ENCODE results near the gene JRKL.

The JRKL gene

DNA sequence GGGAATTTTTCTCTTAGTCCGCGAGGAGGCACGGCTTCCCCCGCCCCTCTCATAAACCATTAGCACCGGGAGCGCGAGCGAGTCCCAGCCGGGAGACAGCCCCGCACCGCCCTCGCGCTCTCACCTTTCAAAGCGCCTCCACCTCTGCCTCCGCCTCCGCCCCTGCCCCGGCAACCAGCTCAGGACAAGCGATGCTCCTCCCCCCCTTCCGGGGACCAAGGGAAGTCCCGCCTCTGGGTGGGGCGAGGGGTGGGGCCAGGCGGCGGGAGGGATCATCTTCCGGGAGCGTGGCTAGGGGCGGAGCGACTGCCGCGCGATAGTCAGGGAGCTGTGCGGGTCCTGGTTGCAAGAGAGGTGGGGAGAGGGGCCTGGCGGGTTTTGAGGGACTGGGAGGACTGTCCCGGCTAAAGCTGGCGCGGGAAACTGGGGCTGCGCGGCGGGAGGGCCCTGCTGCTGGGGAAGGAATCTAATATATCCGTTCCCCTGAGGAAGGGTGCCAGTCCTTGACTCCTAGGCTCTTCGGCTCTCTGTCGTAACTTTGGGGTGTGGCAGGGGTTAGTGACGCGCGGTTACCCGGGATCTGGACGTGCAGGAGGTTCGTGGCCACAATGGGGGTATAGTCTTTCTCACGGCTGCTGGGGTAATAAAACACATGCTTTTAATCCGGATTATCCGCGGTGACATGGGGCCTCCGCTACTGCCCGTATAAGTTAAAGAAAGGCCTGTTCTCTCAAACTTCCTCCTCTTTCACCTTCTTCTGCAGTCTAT is at the start of gene JRKL, which contains the start of gene CCDC82:
JRKL (plus strand) TSS at position 294 of the 768 bp plus-strand sequence. CDS start 637 bp downstream, outside the sequence.
CCDC82 (minus strand) TSS at position 193 of the 768 bp plus-strand sequence. CDS start 5,165 bp downstream, outside the sequence.
- no peaks in the 10 kb centered on the region for H3K9me3 Mint-ChIP-seq
- peaks cover 14 to 17% of the 10 kb centered on the region in 2 donors for H3K36me3 Mint-ChIP-seq
- peaks cover 14 to 41% of the 10 kb centered on the region in 2 donors for H3K4me1 Mint-ChIP-seq
- ATAC-seq (replicated peaks): peak; percentile 96 to 98
- DNase-seq: peak; percentile 96
- peak within 1 kb of the TSS; percentile 87 to 90 for H3K4me3 Mint-ChIP-seq
- H3K27ac Mint-ChIP-seq: peak within 1 kb of the TSS; percentile 95
- H3K27me3 Mint-ChIP-seq: no peaks in the 10 kb centered on the region

GRCh38 chr11:96340555-96340885 is 49.3 kb upstream of the JRKL start:
- H3K9me3 Mint-ChIP-seq: no peaks in the 10 kb centered on the region
- peaks cover 51 to 67% of the 10 kb centered on the region in 2 donors for H3K4me1 Mint-ChIP-seq
- no peaks in the 10 kb centered on the region for H3K27me3 Mint-ChIP-seq
- DNase-seq (no peak), ATAC-seq (replicated peaks) (no peak)
- peak overlapping the region; percentile 98 to 99 for H3K4me3 Mint-ChIP-seq
- H3K27ac Mint-ChIP-seq: peak overlapping the region; percentile 96
- peaks cover 1 to 6% of the 10 kb centered on the region in 2 donors for H3K36me3 Mint-ChIP-seq

DNA sequence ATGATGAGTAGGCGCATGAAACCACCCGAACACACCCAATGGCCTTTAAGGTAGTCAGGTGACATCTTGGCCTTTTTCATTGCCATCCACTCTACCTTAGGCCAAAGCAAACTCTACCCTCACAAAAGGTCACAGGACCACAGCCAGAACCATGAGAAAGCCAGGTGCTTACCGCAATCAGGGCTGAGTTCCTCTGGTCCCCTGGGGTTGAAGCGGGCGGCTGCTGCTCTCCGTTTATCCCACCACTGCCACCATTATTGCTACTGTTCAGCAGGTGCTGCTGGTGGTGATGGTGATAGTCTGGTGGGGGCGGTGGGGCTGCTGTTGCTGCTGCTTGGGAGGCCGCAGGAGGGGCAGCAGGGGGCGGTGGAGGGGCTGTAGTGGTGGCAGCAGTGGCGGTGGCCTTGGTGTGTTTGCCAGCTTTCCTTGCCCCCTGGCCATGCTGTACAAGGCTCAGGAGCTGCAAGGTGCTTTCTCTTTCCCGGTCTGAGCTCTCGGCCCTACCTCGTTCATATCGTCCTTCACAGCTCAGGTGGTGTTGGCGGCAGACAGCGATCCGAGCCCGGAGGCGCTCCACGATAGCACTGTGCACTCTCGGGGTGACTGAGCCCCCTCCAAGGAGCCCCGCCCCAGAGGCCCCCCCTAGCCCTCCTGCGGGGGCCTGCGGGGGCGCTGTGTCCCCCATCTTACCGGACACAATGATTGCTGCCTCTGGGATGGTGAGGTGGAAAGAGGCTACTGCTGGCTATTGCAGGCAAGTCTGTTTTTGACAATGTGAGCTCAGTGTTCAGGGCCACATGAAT is 48.4 kb upstream of the JRKL start:
- Mint-ChIP-seq H3K9me3 (no peaks in the 10 kb centered on the region), H3K4me1 (peaks cover 46 to 58% of the 10 kb centered on the region in 2 donors)
- peak; percentile 64 for DNase-seq

DNA sequence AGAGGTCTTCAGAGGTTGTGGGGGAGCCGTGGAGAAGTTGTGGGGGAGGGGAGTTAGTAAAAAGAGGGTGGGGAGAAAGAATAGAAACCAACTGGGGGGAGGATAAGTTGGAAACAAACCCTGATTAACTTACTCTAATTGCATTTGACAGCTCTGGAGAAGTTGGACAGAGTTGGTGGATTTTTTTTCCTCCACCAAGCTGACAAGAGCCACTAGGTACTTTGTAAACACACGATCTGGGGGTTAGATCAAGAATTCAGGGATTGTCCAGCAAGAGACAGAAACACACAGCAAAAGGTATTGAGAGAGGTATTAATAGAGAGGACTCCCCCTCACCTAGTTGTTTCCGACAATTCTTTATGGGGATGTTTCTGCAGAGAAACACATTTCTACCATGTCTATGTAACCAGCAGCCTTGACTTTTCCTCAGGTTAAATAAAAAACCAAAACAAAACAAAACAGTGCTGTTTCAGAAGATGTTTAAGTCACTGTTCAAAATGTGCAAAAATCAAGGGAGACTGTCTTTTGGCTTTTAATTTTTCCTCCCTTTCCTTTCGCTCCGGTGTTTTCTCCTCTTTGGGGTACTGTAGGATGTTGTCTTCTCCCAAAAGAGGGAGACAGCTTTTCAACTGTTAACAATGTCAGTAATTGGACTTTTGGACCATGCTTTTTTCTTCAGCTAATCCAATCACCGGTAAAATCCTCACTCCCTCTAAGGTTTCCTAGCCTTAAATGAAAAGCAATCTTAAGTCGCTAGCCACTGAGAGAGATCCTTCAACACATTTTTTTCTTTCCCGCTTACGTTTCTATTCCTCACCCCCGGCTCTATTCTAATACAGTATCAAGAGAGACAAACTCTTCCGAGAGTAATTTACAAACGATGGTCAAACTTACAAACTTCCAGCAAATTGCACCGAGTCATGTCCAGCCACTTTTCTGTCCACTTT is 47.5 kb upstream of the JRKL start:
- Mint-ChIP-seq H3K4me3 (peak overlapping the region; percentile 98 to 99), H3K27ac (peak overlapping the region; percentile 96), H3K27me3 (no peaks in the 10 kb centered on the region), H3K9me3 (no peaks in the 10 kb centered on the region), H3K4me1 (peaks cover 44 to 54% of the 10 kb centered on the region in 2 donors), H3K36me3 (peaks cover 1 to 3% of the 10 kb centered on the region in 2 donors)
- DNase-seq: no peak
- no peak for ATAC-seq (replicated peaks)

More for the DNA sequence above, 48.4 kb upstream of the JRKL start:
- peak overlapping the region; percentile 98 to 99 for H3K4me3 Mint-ChIP-seq
- peaks cover 1 to 3% of the 10 kb centered on the region in 2 donors for H3K36me3 Mint-ChIP-seq
- H3K27ac Mint-ChIP-seq: peak overlapping the region; percentile 96
- ATAC-seq (replicated peaks): peak; percentile 36 to 63
- H3K27me3 Mint-ChIP-seq: no peaks in the 10 kb centered on the region

- peak; percentile 82 for ATAC-seq (replicated peaks)
- Mint-ChIP-seq H3K4me3 (peak within 1 kb of the TSS; percentile 98 to 99), H3K9me3 (no peaks in the 10 kb centered on the region), H3K4me1 (peaks cover 36 to 46% of the 10 kb centered on the region in 2 donors), H3K36me3 (peaks cover 1 to 3% of the 10 kb centered on the region in 2 donors), H3K27me3 (no peaks in the 10 kb centered on the region), H3K27ac (peak within 1 kb of the TSS; percentile 96)
- peak; percentile 91 for DNase-seq
Observed at GRCh38 chr11:96342961-96343711, 46.7 kb upstream of the JRKL start, which contains the start of gene MAML2. TSS of gene MAML2 (minus strand) at chr11:96343195. CDS start at chr11:96341895, 1,300 bp downstream.

DNA sequence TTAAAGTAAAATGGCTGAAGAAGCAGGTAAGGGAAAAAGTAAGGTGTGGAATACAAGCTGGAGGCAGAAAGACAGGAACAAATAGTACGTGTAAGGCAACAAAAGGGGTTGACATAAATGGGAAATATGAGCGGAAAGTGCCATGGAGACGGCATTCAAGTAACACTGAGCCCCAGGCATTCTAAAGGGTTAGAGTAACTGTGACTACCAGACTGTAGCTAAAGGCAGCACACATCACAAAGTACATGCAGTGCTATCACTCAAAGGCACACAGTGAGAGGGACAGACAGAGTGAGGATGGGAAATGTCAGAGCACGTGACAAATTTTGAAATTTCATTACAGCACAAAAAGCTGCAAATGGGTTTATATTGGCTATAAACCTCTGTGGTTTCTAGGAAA is 33.0 kb upstream of the JRKL start:
- peaks cover 28 to 49% of the 10 kb centered on the region in 2 donors for H3K36me3 Mint-ChIP-seq
- H3K9me3 Mint-ChIP-seq: no peaks in the 10 kb centered on the region
- ATAC-seq (replicated peaks) (no peak), DNase-seq (no peak)
- H3K27ac Mint-ChIP-seq: no peak overlapping the region
- H3K4me3 Mint-ChIP-seq: no peak overlapping the region
- H3K27me3 Mint-ChIP-seq: no peaks in the 10 kb centered on the region
- peaks cover 0 to 8% of the 10 kb centered on the region in 2 donors for H3K4me1 Mint-ChIP-seq

GRCh38 chr11:96357794-96358193 is 32.0 kb upstream of the JRKL start:
- no peak for DNase-seq
- Mint-ChIP-seq H3K27ac (no peak overlapping the region), H3K27me3 (no peaks in the 10 kb centered on the region), H3K4me1 (peaks cover 0 to 8% of the 10 kb centered on the region in 2 donors), H3K9me3 (no peaks in the 10 kb centered on the region), H3K36me3 (peaks cover 28 to 48% of the 10 kb centered on the region in 2 donors), H3K4me3 (no peak overlapping the region)
- no peak for ATAC-seq (replicated peaks)

- no peak for DNase-seq
- ATAC-seq (replicated peaks): no peak
- no peak overlapping the region for H3K4me3 Mint-ChIP-seq
- H3K9me3 Mint-ChIP-seq: no peaks in the 10 kb centered on the region
- H3K4me1 Mint-ChIP-seq: peaks cover 0 to 8% of the 10 kb centered on the region in 2 donors
- peaks cover 28 to 50% of the 10 kb centered on the region in 2 donors for H3K36me3 Mint-ChIP-seq
- H3K27me3 Mint-ChIP-seq: no peaks in the 10 kb centered on the region
- no peak overlapping the region for H3K27ac Mint-ChIP-seq
Observed at GRCh38 chr11:96358321-96358720, 31.5 kb upstream of the JRKL start.

GRCh38 chr11:96361778-96362177 is 28.0 kb upstream of the JRKL start:
- Mint-ChIP-seq H3K9me3 (no peaks in the 10 kb centered on the region), H3K36me3 (peaks cover 10 to 30% of the 10 kb centered on the region in 2 donors), H3K4me3 (no peak overlapping the region), H3K4me1 (peaks cover 0 to 8% of the 10 kb centered on the region in 2 donors), H3K27me3 (no peaks in the 10 kb centered on the region), H3K27ac (no peak overlapping the region)
- DNase-seq: no peak
- no peak for ATAC-seq (replicated peaks)

DNA sequence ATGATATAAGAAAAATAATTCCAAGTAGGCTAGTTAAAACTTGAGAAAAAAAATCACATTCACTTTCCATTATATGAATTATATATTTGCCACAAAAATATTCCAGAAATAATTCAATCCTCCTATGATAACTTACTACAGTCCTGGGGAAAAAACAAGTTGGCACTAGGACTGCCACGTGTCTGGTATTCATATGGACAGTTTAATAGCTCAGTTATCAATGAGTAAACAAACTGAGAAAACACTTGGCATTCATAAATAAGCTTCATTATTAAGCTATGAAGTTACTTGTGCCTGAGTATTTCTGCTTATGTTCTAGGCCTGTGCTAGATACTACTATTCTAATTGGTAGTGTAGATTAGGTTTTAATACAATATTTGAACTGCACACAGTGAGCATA is 24.3 kb upstream of the JRKL start:
- DNase-seq: no peak
- peaks cover 6% of the 10 kb centered on the region in 2 donors for H3K4me1 Mint-ChIP-seq

DNA sequence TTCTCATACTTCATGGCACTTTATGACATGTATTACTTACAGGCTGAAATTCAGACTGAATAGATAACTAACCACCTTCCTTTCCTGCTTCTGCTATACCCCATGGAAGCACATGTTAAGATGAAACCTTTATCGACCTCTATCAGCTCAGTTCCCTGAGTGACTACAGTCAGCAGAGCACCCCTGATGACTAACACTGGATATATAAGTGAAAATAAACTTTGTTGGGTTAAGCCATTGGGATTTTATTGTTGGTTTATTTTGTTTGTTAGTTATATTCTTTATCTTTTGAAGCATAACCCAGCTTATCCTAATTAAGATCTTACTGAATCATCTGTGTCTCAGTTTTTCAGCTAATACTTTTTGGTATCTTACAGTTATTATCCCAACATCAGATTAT is 23.8 kb upstream of the JRKL start:
- Mint-ChIP-seq H3K9me3 (no peaks in the 10 kb centered on the region), H3K27me3 (no peaks in the 10 kb centered on the region), H3K4me1 (peaks cover 6% of the 10 kb centered on the region in 2 donors), H3K4me3 (no peak overlapping the region), H3K27ac (no peak overlapping the region), H3K36me3 (peaks cover 20 to 30% of the 10 kb centered on the region in 2 donors)
- ATAC-seq (replicated peaks): no peak
- DNase-seq: no peak

More for the DNA sequence above, 24.3 kb upstream of the JRKL start:
- H3K9me3 Mint-ChIP-seq: no peaks in the 10 kb centered on the region
- ATAC-seq (replicated peaks): no peak
- H3K27ac Mint-ChIP-seq: no peak overlapping the region
- H3K27me3 Mint-ChIP-seq: no peaks in the 10 kb centered on the region
- no peak overlapping the region for H3K4me3 Mint-ChIP-seq
- H3K36me3 Mint-ChIP-seq: peaks cover 21 to 27% of the 10 kb centered on the region in 2 donors

GRCh38 chr11:96367342-96367741 is 22.5 kb upstream of the JRKL start:
- ATAC-seq (replicated peaks): no peak
- Mint-ChIP-seq H3K36me3 (peaks cover 24 to 35% of the 10 kb centered on the region in 2 donors), H3K9me3 (no peaks in the 10 kb centered on the region), H3K27me3 (no peaks in the 10 kb centered on the region), H3K4me1 (peaks cover 6% of the 10 kb centered on the region in 2 donors), H3K27ac (no peak overlapping the region), H3K4me3 (no peak overlapping the region)
- DNase-seq: no peak

- H3K9me3 Mint-ChIP-seq: no peaks in the 10 kb centered on the region
- ATAC-seq (replicated peaks) (no peak), DNase-seq (no peak)
- no peaks in the 10 kb centered on the region for H3K4me1 Mint-ChIP-seq
- H3K36me3 Mint-ChIP-seq: peaks cover 28 to 44% of the 10 kb centered on the region in 2 donors
- no peak overlapping the region for H3K4me3 Mint-ChIP-seq
- H3K27ac Mint-ChIP-seq: no peak overlapping the region
- no peaks in the 10 kb centered on the region for H3K27me3 Mint-ChIP-seq
Observed at GRCh38 chr11:96373826-96374225, 16.0 kb upstream of the JRKL start.

Measured in stimulated activated naive B cell treated with anti-CD40 and anti-IgM and Interleukin-4, amounts not matched to agents 10 μg/mL and 1 μg/mL and 100 μg/mL, for 72 hours (primary cell).